Measurements from ENCODE around the gene POLA2.

DNA sequence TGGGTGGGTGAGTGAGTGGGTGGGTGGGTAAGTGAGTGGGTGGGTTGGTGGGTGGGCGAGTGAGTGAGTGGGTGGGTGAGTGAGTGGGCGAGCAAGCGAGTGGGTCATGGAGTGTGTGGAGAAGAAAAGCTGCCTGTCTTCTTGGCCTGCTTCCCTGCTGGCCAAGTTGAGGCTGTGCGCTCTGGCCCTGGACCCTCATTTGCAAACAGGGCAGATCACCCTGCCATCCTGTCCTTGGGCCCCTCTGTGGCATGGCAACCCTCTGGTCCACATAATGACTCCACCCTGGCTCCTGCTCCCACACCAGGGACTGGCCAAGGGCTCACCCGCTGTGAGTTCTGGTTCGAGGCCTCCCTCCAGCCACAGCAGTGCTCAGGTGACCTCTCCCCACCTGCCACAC, 44.9 kb upstream of the POLA2 start:
- TF ChIP-seq, protein P1, sequence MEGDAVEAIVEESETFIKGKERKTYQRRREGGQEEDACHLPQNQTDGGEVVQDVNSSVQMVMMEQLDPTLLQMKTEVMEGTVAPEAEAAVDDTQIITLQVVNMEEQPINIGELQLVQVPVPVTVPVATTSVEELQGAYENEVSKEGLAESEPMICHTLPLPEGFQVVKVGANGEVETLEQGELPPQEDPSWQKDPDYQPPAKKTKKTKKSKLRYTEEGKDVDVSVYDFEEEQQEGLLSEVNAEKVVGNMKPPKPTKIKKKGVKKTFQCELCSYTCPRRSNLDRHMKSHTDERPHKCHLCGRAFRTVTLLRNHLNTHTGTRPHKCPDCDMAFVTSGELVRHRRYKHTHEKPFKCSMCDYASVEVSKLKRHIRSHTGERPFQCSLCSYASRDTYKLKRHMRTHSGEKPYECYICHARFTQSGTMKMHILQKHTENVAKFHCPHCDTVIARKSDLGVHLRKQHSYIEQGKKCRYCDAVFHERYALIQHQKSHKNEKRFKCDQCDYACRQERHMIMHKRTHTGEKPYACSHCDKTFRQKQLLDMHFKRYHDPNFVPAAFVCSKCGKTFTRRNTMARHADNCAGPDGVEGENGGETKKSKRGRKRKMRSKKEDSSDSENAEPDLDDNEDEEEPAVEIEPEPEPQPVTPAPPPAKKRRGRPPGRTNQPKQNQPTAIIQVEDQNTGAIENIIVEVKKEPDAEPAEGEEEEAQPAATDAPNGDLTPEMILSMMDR (IDR thresholded peaks at IDR 0.05; ENCODE audit: extremely low read depth in 1 of 2, insufficient read depth in 1 of 2, low read depth in 1 of 2, low read length in 2 of 2), result peak in 1 of 2 donors; percentile 7
- no peak for TF ChIP-seq POLR2A (IDR thresholded peaks at IDR 0.05; ENCODE audit: low read depth, low read length)

Data from endothelial cell of umbilical vein (primary cell).